ENCODE data around the gene TET3.

Gene TET3

GRCh38 chr2:74004212-74005182 lies 19.8 kb downstream of the TET3 start:
- TF ChIP-seq CTCF (IDR thresholded peaks at IDR 0.05): no peak
- H3K36me3 ChIP-seq: no peaks in the 10 kb centered on the region
- no peaks in the 10 kb centered on the region for H3K9me3 ChIP-seq
- no peak for DNase-seq
- peaks cover 0 to 68% (median 29%) of the 10 kb centered on the region in 4 donors for H3K4me1 ChIP-seq
- intact Hi-C loops (cut with DNase I; ENCODE audit: low total_unique reads): loop anchor here (5.0 kb wide), 1 partner anchor 77 kb away; the partner anchor contains the start of gene DGUOK
- H3K27me3 ChIP-seq: no peaks in the 10 kb centered on the region
- peak overlapping the region in 1 of 2 donors; percentile 23 for H3K27ac ChIP-seq
- peak overlapping the region in 1 of 2 donors; percentile 66 for H3K4me3 ChIP-seq

GRCh38 chr2:74005786-74006185 lies 21.1 kb downstream of the TET3 start:
- no peak overlapping the region for H3K4me3 ChIP-seq
- peaks cover 0 to 66% (median 31%) of the 10 kb centered on the region in 4 donors for H3K4me1 ChIP-seq
- H3K36me3 ChIP-seq: no peaks in the 10 kb centered on the region
- no peaks in the 10 kb centered on the region for H3K9me3 ChIP-seq
- no peak for DNase-seq
- intact Hi-C loops (cut with DNase I; ENCODE audit: low total_unique reads): no loop called here
- TF ChIP-seq CTCF (IDR thresholded peaks at IDR 0.05): no peak
- H3K27ac ChIP-seq: no peak overlapping the region
- H3K27me3 ChIP-seq: no peaks in the 10 kb centered on the region

DNA sequence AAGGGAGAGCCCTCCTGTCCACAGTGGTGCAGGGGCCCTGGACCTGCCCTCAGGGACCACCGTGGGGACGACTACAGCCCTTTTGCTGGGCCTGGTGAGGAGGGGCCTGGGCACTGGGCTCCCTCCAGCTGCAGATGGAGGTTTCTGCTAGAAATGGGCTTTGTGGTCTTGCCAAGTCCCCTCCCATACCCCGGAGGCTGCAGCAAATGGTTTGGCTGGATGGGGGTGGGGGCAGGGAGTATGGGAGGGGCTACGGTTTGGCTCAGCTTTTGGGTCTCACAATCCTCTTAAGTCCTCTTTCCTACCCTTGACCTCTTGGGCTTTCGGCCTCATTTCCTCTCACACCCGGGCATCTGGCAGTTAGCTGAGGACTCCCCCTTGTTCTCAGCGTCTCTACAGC lies 21.7 kb downstream of the TET3 start:
- no peaks in the 10 kb centered on the region for H3K9me3 ChIP-seq
- DNase-seq: no peak
- H3K4me3 ChIP-seq: no peak overlapping the region
- peaks cover 0 to 63% (median 29%) of the 10 kb centered on the region in 4 donors for H3K4me1 ChIP-seq
- no peak overlapping the region for H3K27ac ChIP-seq
- no peaks in the 10 kb centered on the region for H3K27me3 ChIP-seq
- intact Hi-C loops (cut with DNase I; ENCODE audit: low total_unique reads): no loop called here
- no peak for TF ChIP-seq CTCF (IDR thresholded peaks at IDR 0.05)
- H3K36me3 ChIP-seq: no peaks in the 10 kb centered on the region

DNA sequence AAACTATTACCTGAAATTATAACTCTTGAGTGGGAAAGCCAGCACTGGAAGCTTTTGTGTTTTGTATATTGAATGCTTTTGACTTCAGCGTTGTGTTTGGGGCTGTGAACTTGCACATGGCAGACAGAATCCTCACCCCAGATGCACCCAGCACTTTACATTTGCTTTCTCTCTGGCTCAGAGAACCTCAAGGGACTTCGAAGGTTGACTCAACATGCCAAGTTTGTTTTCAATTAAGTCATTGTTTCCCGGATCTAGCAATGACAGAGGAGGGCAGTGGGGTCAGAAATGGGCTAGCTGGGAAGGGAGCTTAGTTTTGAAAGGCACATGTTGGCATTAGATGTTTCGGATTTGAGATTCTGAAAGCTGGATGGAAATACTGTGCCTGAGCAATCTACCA lies 22.4 kb downstream of the TET3 start:
- Histone ChIP-seq H3K36me3 (no peaks in the 10 kb centered on the region), H3K27me3 (no peaks in the 10 kb centered on the region), H3K27ac (no peak overlapping the region), H3K4me1 (peaks cover 0 to 63% (median 27%) of the 10 kb centered on the region in 4 donors), H3K4me3 (no peak overlapping the region), H3K9me3 (no peaks in the 10 kb centered on the region)
- intact Hi-C loops (cut with DNase I; ENCODE audit: low total_unique reads): no loop called here
- no peak for TF ChIP-seq CTCF (IDR thresholded peaks at IDR 0.05)
- DNase-seq: no peak

DNA sequence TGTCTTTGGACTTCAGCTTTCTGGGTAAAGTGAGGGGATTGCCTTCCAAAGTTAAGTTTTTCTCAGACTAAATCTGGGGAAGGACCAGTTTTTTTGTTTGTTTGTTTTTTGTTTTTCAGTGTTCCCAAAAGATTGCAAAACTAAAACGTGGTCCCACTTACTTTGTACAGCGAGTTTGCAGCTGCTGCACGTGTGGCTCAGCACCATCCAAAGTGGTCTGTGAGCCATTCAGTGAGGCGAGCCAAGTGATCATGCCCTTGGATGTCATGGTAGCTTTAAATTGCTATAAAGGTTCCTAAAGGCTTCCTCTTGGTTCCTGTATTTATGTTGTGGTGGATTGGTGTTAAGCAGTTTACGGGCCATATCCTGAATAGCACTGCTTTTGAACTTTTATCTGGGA lies 23.0 kb downstream of the TET3 start:
- intact Hi-C loops (cut with DNase I; ENCODE audit: low total_unique reads): no loop called here
- H3K27me3 ChIP-seq: no peaks in the 10 kb centered on the region
- TF ChIP-seq CTCF (IDR thresholded peaks at IDR 0.05): no peak
- no peak overlapping the region for H3K4me3 ChIP-seq
- peaks cover 0 to 62% (median 27%) of the 10 kb centered on the region in 4 donors for H3K4me1 ChIP-seq
- no peak overlapping the region for H3K27ac ChIP-seq
- no peaks in the 10 kb centered on the region for H3K36me3 ChIP-seq
- DNase-seq: no peak
- no peaks in the 10 kb centered on the region for H3K9me3 ChIP-seq
